Panc1 (cell line): ENCODE data around the gene HLA-DOB.

Source experiments
- CTCF ChIP-seq: fragments of 450-650 bp; IDR thresholded peaks from 2 replicates; pipeline ENCODE4 v1.5.1; 2017; ENCODE audit warnings: mild to moderate bottlenecking
- POLR2AphosphoS5 ChIP-seq: IDR thresholded peaks from 2 replicates; pipeline ENCODE4 v1.6.1; 2012; ENCODE audit warnings: mild to moderate bottlenecking, low read depth, low read length, moderate library complexity
- TF ChIP-seq, protein P1 (sequence below), 2 experiments: IDR thresholded peaks; 2 replicates each; pipeline ENCODE4 v1.6.1; 2011 to 2012; ENCODE audit warnings: low read depth in 2 of 2, control low read depth in 1 of 2, low read length in 1 of 2, mild to moderate bottlenecking in 1 of 2, moderate library complexity in 1 of 2; ENCODE audit not compliant: insufficient read depth in 1 of 2

DNA sequence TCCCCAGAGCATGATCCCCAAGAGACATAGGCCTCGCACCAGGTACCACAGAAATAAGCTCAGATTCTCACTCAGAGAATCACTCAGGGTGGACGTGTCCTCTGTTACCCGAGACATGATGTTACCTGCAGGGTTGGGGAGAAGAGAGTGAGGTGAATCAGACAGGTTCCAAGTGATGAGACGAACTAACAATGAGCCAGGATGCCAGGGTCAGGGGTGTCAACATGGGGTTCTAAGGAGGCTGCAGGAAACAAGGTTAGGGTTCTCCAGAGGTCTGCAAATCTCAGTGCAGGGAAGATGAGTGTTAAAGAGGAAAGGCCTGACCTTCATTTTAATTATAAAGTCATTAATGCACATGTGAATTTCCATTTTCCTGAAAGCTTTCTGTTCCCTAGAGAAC, 34.2 kb upstream of the HLA-DOB start:
- TF ChIP-seq, protein P1, sequence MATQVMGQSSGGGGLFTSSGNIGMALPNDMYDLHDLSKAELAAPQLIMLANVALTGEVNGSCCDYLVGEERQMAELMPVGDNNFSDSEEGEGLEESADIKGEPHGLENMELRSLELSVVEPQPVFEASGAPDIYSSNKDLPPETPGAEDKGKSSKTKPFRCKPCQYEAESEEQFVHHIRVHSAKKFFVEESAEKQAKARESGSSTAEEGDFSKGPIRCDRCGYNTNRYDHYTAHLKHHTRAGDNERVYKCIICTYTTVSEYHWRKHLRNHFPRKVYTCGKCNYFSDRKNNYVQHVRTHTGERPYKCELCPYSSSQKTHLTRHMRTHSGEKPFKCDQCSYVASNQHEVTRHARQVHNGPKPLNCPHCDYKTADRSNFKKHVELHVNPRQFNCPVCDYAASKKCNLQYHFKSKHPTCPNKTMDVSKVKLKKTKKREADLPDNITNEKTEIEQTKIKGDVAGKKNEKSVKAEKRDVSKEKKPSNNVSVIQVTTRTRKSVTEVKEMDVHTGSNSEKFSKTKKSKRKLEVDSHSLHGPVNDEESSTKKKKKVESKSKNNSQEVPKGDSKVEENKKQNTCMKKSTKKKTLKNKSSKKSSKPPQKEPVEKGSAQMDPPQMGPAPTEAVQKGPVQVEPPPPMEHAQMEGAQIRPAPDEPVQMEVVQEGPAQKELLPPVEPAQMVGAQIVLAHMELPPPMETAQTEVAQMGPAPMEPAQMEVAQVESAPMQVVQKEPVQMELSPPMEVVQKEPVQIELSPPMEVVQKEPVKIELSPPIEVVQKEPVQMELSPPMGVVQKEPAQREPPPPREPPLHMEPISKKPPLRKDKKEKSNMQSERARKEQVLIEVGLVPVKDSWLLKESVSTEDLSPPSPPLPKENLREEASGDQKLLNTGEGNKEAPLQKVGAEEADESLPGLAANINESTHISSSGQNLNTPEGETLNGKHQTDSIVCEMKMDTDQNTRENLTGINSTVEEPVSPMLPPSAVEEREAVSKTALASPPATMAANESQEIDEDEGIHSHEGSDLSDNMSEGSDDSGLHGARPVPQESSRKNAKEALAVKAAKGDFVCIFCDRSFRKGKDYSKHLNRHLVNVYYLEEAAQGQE (IDR thresholded peaks at IDR 0.05; ENCODE audit: insufficient read depth in 1 of 2, low read depth in 2 of 2, low read length in 1 of 2) = no peak
- TF ChIP-seq CTCF (no peak), POLR2AphosphoS5 (no peak)
